Suprapubic skin (tissue), 4 donors: Measurements from ENCODE around the gene PATL2. TPM values are rescaled to one million over a fixed set of nuclear protein-coding genes. Genes with fewer than 3 reads are reported as not detected.

ENCODE experiments used
- DNase-seq, 2 donors: peaks; one replicate each; pipeline ENCODE4 v3.0.0-alpha.2; 2019; ENCODE audit warnings: low spot score in 2 of 2
- H3K27ac ChIP-seq: fragments of 200-600 bp; sonication (generic); one replicate; pipeline ENCODE4 v1.5.1; 2019
- H3K27me3 ChIP-seq: fragments of 200-600 bp; sonication (generic); one replicate; pipeline ENCODE4 v1.5.1; 2019
- H3K36me3 ChIP-seq: fragments of 200-600 bp; sonication (generic); one replicate; pipeline ENCODE4 v1.5.1; 2019
- H3K4me1 ChIP-seq: fragments of 200-600 bp; sonication (generic); one replicate; pipeline ENCODE4 v1.5.1; 2019
- H3K4me3 ChIP-seq: fragments of 200-600 bp; sonication (generic); one replicate; pipeline ENCODE4 v1.5.1; 2019; ENCODE audit warnings: mild to moderate bottlenecking
- H3K9me3 ChIP-seq: fragments of 200-600 bp; sonication (generic); one replicate; pipeline ENCODE4 v1.5.1; 2019
- CTCF ChIP-seq, 2 donors: fragments of 200-600 bp in 1 of 2; fragments of 450-650 bp in 1 of 2; sonication (generic) in 1 of 2; IDR thresholded peaks; one replicate each; pipeline ENCODE4 v1.5.1; 2016 to 2019; ENCODE audit warnings: antibody characterized with exemption in 2 of 2, mild to moderate bottlenecking in 1 of 2, moderate library complexity in 1 of 2
- EP300 ChIP-seq: sonication (generic); formaldehyde crosslinking; IDR thresholded peaks from one replicate; pipeline ENCODE4 v1.6.1; 2017; ENCODE audit warnings: antibody characterized with exemption
- POLR2A ChIP-seq, 2 donors: fragments of 450-650 bp; IDR thresholded peaks; one replicate each; pipeline ENCODE4 v1.6.1; 2017; ENCODE audit warnings: antibody characterized with exemption in 2 of 2, mild to moderate bottlenecking in 2 of 2, moderate library complexity in 2 of 2
- POLR2AphosphoS5 ChIP-seq, 3 donors: sonication (generic); formaldehyde crosslinking; IDR thresholded peaks; one replicate each; pipeline ENCODE4 v1.6.1; 2017; ENCODE audit warnings: antibody characterized with exemption in 3 of 3
- WGBS: methylation state at CpG from one replicate; pipeline ENCODE4 v1.1.5; 2018; 5-methylcytosine and 5-hydroxymethylcytosine counted together
- total RNA-seq, 4 donors: library from RNA; depleted of rRNA; stranded (reverse); fragments of >200 nt; gene quantifications; one replicate each; pipeline ENCODE4 v1.1.0, GENCODE V29; 2016

PATL2 gene
- total RNA-seq, 4 donors from 2014 or later: 0.57 to 1.2 (median 0.86) TPM; not detected in 1

GRCh38 chr15:44623178-44623577 lies 87.9 kb downstream of the PATL2 start:
- no peaks in the 10 kb centered on the region for H3K4me1 ChIP-seq
- H3K4me3 ChIP-seq: no peak overlapping the region
- no peak overlapping the region for H3K27ac ChIP-seq
- TF ChIP-seq POLR2AphosphoS5 (IDR thresholded peaks at IDR 0.05) (no peak), CTCF (IDR thresholded peaks at IDR 0.05) (no peak), POLR2A (IDR thresholded peaks at IDR 0.05) (no peak), EP300 (no peak)
- H3K27me3 ChIP-seq: no peaks in the 10 kb centered on the region
- peaks cover 94% of the 10 kb centered on the region for H3K36me3 ChIP-seq
- H3K9me3 ChIP-seq: no peaks in the 10 kb centered on the region
- no peak for DNase-seq

GRCh38 chr15:44620081-44620480 lies 91.0 kb downstream of the PATL2 start:
- Histone ChIP-seq H3K4me1 (no peaks in the 10 kb centered on the region), H3K4me3 (no peak overlapping the region), H3K36me3 (peaks cover 94% of the 10 kb centered on the region), H3K27me3 (no peaks in the 10 kb centered on the region), H3K9me3 (no peaks in the 10 kb centered on the region), H3K27ac (no peak overlapping the region)
- 97% methylated on average over 1 of the region's 1 CpG for WGBS
- DNase-seq: no peak
- TF ChIP-seq CTCF (IDR thresholded peaks at IDR 0.05) (no peak), POLR2A (IDR thresholded peaks at IDR 0.05) (no peak), EP300 (no peak), POLR2AphosphoS5 (IDR thresholded peaks at IDR 0.05) (no peak)

GRCh38 chr15:44616974-44617373 lies 94.1 kb downstream of the PATL2 start:
- TF ChIP-seq EP300 (no peak), POLR2AphosphoS5 (IDR thresholded peaks at IDR 0.05) (no peak)
- Histone ChIP-seq H3K27ac (no peak overlapping the region), H3K4me1 (no peaks in the 10 kb centered on the region), H3K4me3 (no peak overlapping the region), H3K36me3 (peaks cover 94% of the 10 kb centered on the region), H3K9me3 (no peaks in the 10 kb centered on the region), H3K27me3 (no peaks in the 10 kb centered on the region)
- DNase-seq: no peak
- WGBS: 98% methylated on average over 2 of the region's 2 CpGs

Other genes starting within 250 kb of the PATL2 start
- 10 to 100 TPM; 41.4 to 71.7 (median 57.7) TPM for gene EIF3J, start 174.2 kb downstream of the PATL2 start, total RNA-seq
- gene SPG11, start 47.7 kb downstream of the PATL2 start, total RNA-seq: 100 to 1,000 TPM in 1 of 4 donors, 10 to 100 TPM in 3; 65.1 to 195 (median 87.6) TPM
- gene B2M, start 194 bp upstream of the PATL2 start, total RNA-seq: 1,000 to 10,000 TPM; 3,609 to 4,918 (median 4,073) TPM
- gene TRIM69, start 25.2 kb upstream of the PATL2 start, total RNA-seq: 10 to 100 TPM in 2 of 4 donors, 1 to 10 TPM in 2; 9.1 to 10.6 (median 9.8) TPM
- not detected for gene TERB2, start 245.4 kb upstream of the PATL2 start, total RNA-seq